B cell (primary cell): ENCODE data around the gene ACRV1.

ENCODE experiments used
- CTCF ChIP-seq: fragments of 200-600 bp; IDR thresholded peaks from one replicate; pipeline ENCODE4 v1.8.0; 2022; ENCODE audit warnings: antibody characterized with exemption, mild to moderate bottlenecking
- EZH2 ChIP-seq: IDR thresholded peaks from 2 replicates; pipeline ENCODE4 v1.6.1; 2012; ENCODE audit warnings: borderline replicate concordance, low read depth, mild to moderate bottlenecking, moderate library complexity, low read length; ENCODE audit not compliant: insufficient read depth, poor library complexity, severe bottlenecking

DNA sequence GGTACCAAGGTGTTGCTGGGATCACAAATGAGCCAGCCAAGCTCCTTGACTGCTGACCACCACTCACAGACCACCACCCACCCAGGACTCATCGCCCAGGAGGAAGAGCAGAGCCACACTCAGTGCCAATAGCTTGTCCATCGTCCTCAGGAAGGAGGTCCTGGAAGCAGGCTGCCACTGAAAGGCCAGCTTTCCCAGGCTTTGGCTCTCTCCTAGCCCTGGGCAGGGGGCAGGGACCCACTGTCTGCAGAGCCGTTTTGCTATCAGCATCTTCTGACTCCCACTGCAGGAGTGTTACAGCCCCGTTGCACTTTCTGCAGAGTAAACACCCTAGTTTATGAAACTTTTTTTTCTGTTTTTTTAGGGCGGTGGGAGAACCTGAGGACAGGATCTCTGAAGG, 12.2 kb upstream of the ACRV1 start:
- TF ChIP-seq CTCF (no peak), EZH2 (no peak)
